Activated gamma-delta T cell treated with anti-CD3 and anti-CD28 coated beads, Interleukin-2, amount 50 U/mL, for 16 hours (primary cell): ENCODE data around the gene ELMO2.

ENCODE experiments used
- DNase-seq: peaks from one replicate; pipeline ENCODE4 v3.0.0-alpha.2; 2020; ENCODE audit warnings: low read depth

ELMO2 gene

GRCh38 chr20:46352370-46352938 lies 54.0 kb downstream of the ELMO2 start:
- DNase-seq = no peak

GRCh38 chr20:46351357-46352058 lies 54.9 kb downstream of the ELMO2 start:
- DNase-seq = no peak

- DNase-seq = no peak
Measured at GRCh38 chr20:46350986-46351267, 55.5 kb downstream of the ELMO2 start.

- no peak for DNase-seq
Measured at GRCh38 chr20:46350201-46350985, 56.0 kb downstream of the ELMO2 start.

GRCh38 chr20:46349742-46350056 lies 56.7 kb downstream of the ELMO2 start:
- no peak for DNase-seq

- DNase-seq = peak; percentile 17
Measured at GRCh38 chr20:46349035-46349741, 57.2 kb downstream of the ELMO2 start.

GRCh38 chr20:46347841-46348803 lies 58.3 kb downstream of the ELMO2 start:
- DNase-seq = no peak

GRCh38 chr20:46346770-46347169 lies 59.6 kb downstream of the ELMO2 start:
- DNase-seq = no peak

- no peak for DNase-seq
Measured at GRCh38 chr20:46344488-46345162, 61.8 kb downstream of the ELMO2 start.

- DNase-seq = no peak
Measured at GRCh38 chr20:46343975-46344357, 62.4 kb downstream of the ELMO2 start.

GRCh38 chr20:46343348-46343974 lies 63.0 kb downstream of the ELMO2 start:
- no peak for DNase-seq

- DNase-seq = no peak
Measured at GRCh38 chr20:46342451-46343347, 63.7 kb downstream of the ELMO2 start.

GRCh38 chr20:46342010-46342378 lies 64.4 kb downstream of the ELMO2 start:
- no peak for DNase-seq

- no peak for DNase-seq
Measured at GRCh38 chr20:46341074-46342009, 65.1 kb downstream of the ELMO2 start.

- DNase-seq = no peak
Measured at GRCh38 chr20:46339037-46339436, 67.4 kb downstream of the ELMO2 start.

GRCh38 chr20:46336735-46337134 lies 69.7 kb downstream of the ELMO2 start:
- no peak for DNase-seq

- DNase-seq = no peak
Measured at GRCh38 chr20:46334303-46334904, 72.0 kb downstream of the ELMO2 start.
